ENCODE results near the gene SUMO3. TPM values are rescaled to one million over a fixed set of nuclear protein-coding genes. Genes with fewer than 3 reads are reported as not detected.

SUMO3 gene
- total and polyA plus RNA-seq, 3 experiments from 2014 or later: 81.7 to 88.1 (median 85.3) TPM

- peak overlapping the region in 6 of 7 donors; percentile 84 to 94 (median 89) for H3K4me3 Mint-ChIP-seq
- H3K4me3 ChIP-seq (ENCODE audit: low read length): no peak overlapping the region
- H3K27me3 Mint-ChIP-seq: no peaks in the 10 kb centered on the region
- POLR2A ChIA-PET: no interaction called here
- CTCF ChIA-PET: interaction anchor here (1.8 kb wide), 1 partner anchor 293 kb away, joined by 5 read pairs; no protein-coding TSS in a partner anchor
- no peaks in the 10 kb centered on the region for H3K9me3 Mint-ChIP-seq
- no peak overlapping the region for H3K27ac ChIP-seq (ENCODE audit: low read depth, low read length)
- H3K36me3 Mint-ChIP-seq: peaks cover 0 to 62% (median 5%) of the 10 kb centered on the region in 3 donors
- peaks cover 26 to 37% (median 35%) of the 10 kb centered on the region in 3 donors for H3K4me1 Mint-ChIP-seq
- H3K9me3 ChIP-seq (ENCODE audit: low read length): no peaks in the 10 kb centered on the region
- peak overlapping the region in 5 of 8 donors; percentile 5 to 88 (median 57) for H3K27ac Mint-ChIP-seq
- H3K36me3 ChIP-seq (ENCODE audit: insufficient read depth, low read length): peaks cover 22% of the 10 kb centered on the region
- DNase-seq: no peak
- no peaks in the 10 kb centered on the region for H3K27me3 ChIP-seq (ENCODE audit: insufficient read depth, low read length, poor library complexity, severe bottlenecking)
- peaks cover 28% of the 10 kb centered on the region for H3K4me1 ChIP-seq (ENCODE audit: insufficient read depth, low read length)
Measured at GRCh38 chr21:44803651-44804050, 14.2 kb downstream of the SUMO3 start.

- Mint-ChIP-seq H3K36me3 (peaks cover 0 to 64% (median 5%) of the 10 kb centered on the region in 3 donors), H3K4me3 (peak overlapping the region; percentile 84 to 94 (median 89)), H3K27me3 (no peaks in the 10 kb centered on the region), H3K9me3 (no peaks in the 10 kb centered on the region), H3K4me1 (peaks cover 28 to 48% (median 39%) of the 10 kb centered on the region in 3 donors), H3K27ac (peak overlapping the region; percentile 74 to 88 (median 79))
- Histone ChIP-seq H3K4me1 (ENCODE audit: insufficient read depth, low read length) (peaks cover 28% of the 10 kb centered on the region), H3K4me3 (ENCODE audit: low read length) (peak overlapping the region; percentile 68), H3K27ac (ENCODE audit: low read depth, low read length) (peak overlapping the region; percentile 55), H3K27me3 (ENCODE audit: insufficient read depth, low read length, poor library complexity, severe bottlenecking) (no peaks in the 10 kb centered on the region), H3K36me3 (ENCODE audit: insufficient read depth, low read length) (peaks cover 22% of the 10 kb centered on the region), H3K9me3 (ENCODE audit: low read length) (no peaks in the 10 kb centered on the region)
- POLR2A ChIA-PET: interaction anchor here (1.1 to 1.5 kb wide), 2 partner anchors 71 to 145 kb away, joined by 4 to 10 read pairs; partner anchors contain the start of genes KRTAP12-3 and PTTG1IP
- DNase-seq: no peak
- CTCF ChIA-PET: interaction anchor here (0.6 to 3.8 kb wide), 13 partner anchors 9 to 326 kb away, joined by 3 to 38 read pairs (median 8); partner anchors contain the start of gene PTTG1IP
Measured at GRCh38 chr21:44802396-44803153, 15.3 kb downstream of the SUMO3 start.

- H3K27ac Mint-ChIP-seq: peak within 1 kb of the TSS; percentile 88 to 98 (median 94)
- peak; percentile 77 to 89 (median 83) for DNase-seq
- no peaks in the 10 kb centered on the region for H3K9me3 Mint-ChIP-seq
- peaks cover 28% of the 10 kb centered on the region for H3K4me1 ChIP-seq (ENCODE audit: insufficient read depth, low read length)
- peaks cover 15% of the 10 kb centered on the region for H3K36me3 ChIP-seq (ENCODE audit: insufficient read depth, low read length)
- H3K27me3 ChIP-seq (ENCODE audit: insufficient read depth, low read length, poor library complexity, severe bottlenecking): no peaks in the 10 kb centered on the region
- peak within 1 kb of the TSS; percentile 68 for H3K4me3 ChIP-seq (ENCODE audit: low read length)
- ChIA-PET POLR2A (interaction anchor here (0.7 to 1.5 kb wide), 5 partner anchors 16 to 144 kb away, joined by 3 to 10 read pairs (median 6); partner anchors contain the start of genes KRTAP12-3, PTTG1IP and SUMO3), CTCF (interaction anchor here (0.6 to 3.8 kb wide), 17 partner anchors 8 to 327 kb away, joined by 3 to 38 read pairs (median 4); partner anchors contain the start of gene PTTG1IP)
- peak within 1 kb of the TSS; percentile 94 to 99 (median 98) for H3K4me3 Mint-ChIP-seq
- no peaks in the 10 kb centered on the region for H3K9me3 ChIP-seq (ENCODE audit: low read length)
- H3K27me3 Mint-ChIP-seq: no peaks in the 10 kb centered on the region
- peak within 1 kb of the TSS; percentile 55 for H3K27ac ChIP-seq (ENCODE audit: low read depth, low read length)
- H3K36me3 Mint-ChIP-seq: peaks cover 0 to 60% (median 8%) of the 10 kb centered on the region in 3 donors
- H3K4me1 Mint-ChIP-seq: peaks cover 32 to 54% (median 44%) of the 10 kb centered on the region in 3 donors
Measured at GRCh38 chr21:44801468-44802395, 16.1 kb downstream of the SUMO3 start, which contains the start of gene UBE2G2. Gene UBE2G2 (minus strand): TSS chr21:44801820. CDS start chr21:44801748, 72 bp downstream.

- Mint-ChIP-seq H3K9me3 (no peaks in the 10 kb centered on the region), H3K4me1 (peaks cover 38 to 61% (median 51%) of the 10 kb centered on the region in 3 donors), H3K36me3 (peaks cover 0 to 62% (median 9%) of the 10 kb centered on the region in 3 donors), H3K27me3 (no peaks in the 10 kb centered on the region), H3K4me3 (peak overlapping the region; percentile 94 to 99 (median 98)), H3K27ac (peak overlapping the region; percentile 87 to 98 (median 94))
- ChIA-PET POLR2A (interaction anchor here (0.7 to 1.5 kb wide), 5 partner anchors 17 to 143 kb away, joined by 3 to 7 read pairs (median 4); partner anchors contain the start of genes KRTAP12-3, PTTG1IP and SUMO3), CTCF (interaction anchor here (1.0 to 3.8 kb wide), 19 partner anchors 8 to 327 kb away, joined by 3 to 38 read pairs (median 5); partner anchors contain the start of genes PTTG1IP and SLX9)
- peak in 2 of 5 donors; percentile 31 to 53 for DNase-seq
- H3K9me3 ChIP-seq (ENCODE audit: low read length): no peaks in the 10 kb centered on the region
- H3K27me3 ChIP-seq (ENCODE audit: insufficient read depth, low read length, poor library complexity, severe bottlenecking): no peaks in the 10 kb centered on the region
- H3K27ac ChIP-seq (ENCODE audit: low read depth, low read length): peak overlapping the region; percentile 55
- H3K36me3 ChIP-seq (ENCODE audit: insufficient read depth, low read length): peaks cover 10% of the 10 kb centered on the region
- peak overlapping the region; percentile 68 for H3K4me3 ChIP-seq (ENCODE audit: low read length)
- peaks cover 28% of the 10 kb centered on the region for H3K4me1 ChIP-seq (ENCODE audit: insufficient read depth, low read length)
Measured at GRCh38 chr21:44800971-44801467, 16.8 kb downstream of the SUMO3 start.

GRCh38 chr21:44800103-44800502 is 17.8 kb downstream of the SUMO3 start:
- Mint-ChIP-seq H3K27me3 (no peaks in the 10 kb centered on the region), H3K9me3 (no peaks in the 10 kb centered on the region), H3K4me1 (peaks cover 43 to 68% (median 58%) of the 10 kb centered on the region in 3 donors), H3K4me3 (peak overlapping the region; percentile 94 to 99 (median 98)), H3K27ac (peak overlapping the region in 7 of 8 donors; percentile 37 to 96 (median 87)), H3K36me3 (peaks cover 0 to 60% (median 4%) of the 10 kb centered on the region in 3 donors)
- Histone ChIP-seq H3K36me3 (ENCODE audit: insufficient read depth, low read length) (peaks cover 10% of the 10 kb centered on the region), H3K27ac (ENCODE audit: low read depth, low read length) (no peak overlapping the region), H3K4me3 (ENCODE audit: low read length) (peak overlapping the region; percentile 68), H3K4me1 (ENCODE audit: insufficient read depth, low read length) (peaks cover 28% of the 10 kb centered on the region), H3K27me3 (ENCODE audit: insufficient read depth, low read length, poor library complexity, severe bottlenecking) (no peaks in the 10 kb centered on the region), H3K9me3 (ENCODE audit: low read length) (no peaks in the 10 kb centered on the region)
- ChIA-PET POLR2A (interaction anchor here (1.0 kb wide), 1 partner anchor 73 kb away, joined by 4 read pairs; the partner anchor contains the start of gene PTTG1IP), CTCF (interaction anchor here (1.0 to 3.8 kb wide), 12 partner anchors 10 to 328 kb away, joined by 3 to 38 read pairs (median 8); partner anchors contain the start of genes ITGB2, PTTG1IP and SLX9)
- no peak for DNase-seq

GRCh38 chr21:44799646-44800045 is 18.2 kb downstream of the SUMO3 start:
- Histone ChIP-seq H3K4me3 (ENCODE audit: low read length) (no peak overlapping the region), H3K4me1 (ENCODE audit: insufficient read depth, low read length) (peaks cover 28% of the 10 kb centered on the region), H3K36me3 (ENCODE audit: insufficient read depth, low read length) (peaks cover 10% of the 10 kb centered on the region), H3K27ac (ENCODE audit: low read depth, low read length) (no peak overlapping the region), H3K27me3 (ENCODE audit: insufficient read depth, low read length, poor library complexity, severe bottlenecking) (no peaks in the 10 kb centered on the region), H3K9me3 (ENCODE audit: low read length) (no peaks in the 10 kb centered on the region)
- H3K9me3 Mint-ChIP-seq: no peaks in the 10 kb centered on the region
- H3K4me1 Mint-ChIP-seq: peaks cover 43 to 68% (median 58%) of the 10 kb centered on the region in 3 donors
- H3K27me3 Mint-ChIP-seq: no peaks in the 10 kb centered on the region
- peaks cover 0 to 57% (median 4%) of the 10 kb centered on the region in 3 donors for H3K36me3 Mint-ChIP-seq
- DNase-seq: no peak
- POLR2A ChIA-PET: no interaction called here
- CTCF ChIA-PET: interaction anchor here (1.2 to 3.8 kb wide), 7 partner anchors 13 to 329 kb away, joined by 3 to 38 read pairs (median 14); partner anchors contain the start of genes ITGB2 and PTTG1IP
- H3K27ac Mint-ChIP-seq: peak overlapping the region in 5 of 8 donors; percentile 37 to 88 (median 81)
- H3K4me3 Mint-ChIP-seq: peak overlapping the region; percentile 3 to 99 (median 49)

- no peak overlapping the region for H3K4me3 Mint-ChIP-seq
- peaks cover 0 to 63% (median 8%) of the 10 kb centered on the region in 3 donors for H3K36me3 Mint-ChIP-seq
- Histone ChIP-seq H3K27me3 (ENCODE audit: insufficient read depth, low read length, poor library complexity, severe bottlenecking) (no peaks in the 10 kb centered on the region), H3K4me1 (ENCODE audit: insufficient read depth, low read length) (peaks cover 31% of the 10 kb centered on the region), H3K36me3 (ENCODE audit: insufficient read depth, low read length) (peaks cover 10% of the 10 kb centered on the region), H3K27ac (ENCODE audit: low read depth, low read length) (no peak overlapping the region), H3K4me3 (ENCODE audit: low read length) (no peak overlapping the region), H3K9me3 (ENCODE audit: low read length) (no peaks in the 10 kb centered on the region)
- DNase-seq: no peak
- ChIA-PET CTCF (no interaction called here), POLR2A (no interaction called here)
- H3K4me1 Mint-ChIP-seq: peaks cover 52 to 76% (median 62%) of the 10 kb centered on the region in 3 donors
- no peaks in the 10 kb centered on the region for H3K9me3 Mint-ChIP-seq
- no peaks in the 10 kb centered on the region for H3K27me3 Mint-ChIP-seq
- no peak overlapping the region for H3K27ac Mint-ChIP-seq
Measured at GRCh38 chr21:44797775-44798174, 20.1 kb downstream of the SUMO3 start.
